Common myeloid progenitor, CD34-positive (primary cell): ENCODE measurements around the gene HMCN2. TPM values are rescaled to one million over a fixed set of nuclear protein-coding genes. Genes with fewer than 3 reads are reported as not detected.

Experiments used
- CTCF ChIA-PET: fragments of 350-600 bp; sonication (Branson Sonifier 250); formaldehyde crosslinking; loops from one replicate; lab custom pipeline; 2021; ENCODE audit warnings: antibody characterized with exemption; lab: Charles Lee
- POLR2A ChIA-PET: fragments of 350-600 bp; sonication (Branson Sonifier 250); formaldehyde crosslinking; loops from one replicate; lab custom pipeline; 2021; ENCODE audit warnings: antibody characterized with exemption; lab: Charles Lee
- DNase-seq, 3 donors: peaks; one replicate each; pipeline versions ENCODE4 v3.0.0 to v3.0.0-alpha.2; 2013
- H3K27ac ChIP-seq, 2 experiments: 1 replicate in 1 of 2; 2 replicates in 1 of 2; pipeline ENCODE4 v1.7.0; 2013; ENCODE audit warnings: inconsistent platforms in 2 of 2, low read length in 2 of 2, mild to moderate bottlenecking in 2 of 2, low read depth in 1 of 2, moderate library complexity in 1 of 2; ENCODE audit not compliant: severe bottlenecking in 2 of 2, insufficient read depth in 1 of 2, poor library complexity in 1 of 2
- H3K27me3 ChIP-seq, 5 experiments: replicated peaks in 2 of 5; 1 replicate in 3 of 5; 2 replicates in 2 of 5; pipeline versions ENCODE4 v1.6.1 to v1.7.0; 2013; ENCODE audit warnings: low read length in 4 of 5, mild to moderate bottlenecking in 2 of 5, moderate library complexity in 2 of 5, inconsistent platforms in 1 of 5; ENCODE audit not compliant: insufficient read depth in 5 of 5, control insufficient read depth in 4 of 5
- H3K36me3 ChIP-seq, 4 experiments: 1 replicate in 2 of 4; 2 replicates in 2 of 4; pipeline versions ENCODE4 v1.6.1 to v1.7.0; 2013; ENCODE audit warnings: low read length in 3 of 4, control low read depth in 1 of 4, mild to moderate bottlenecking in 1 of 4; ENCODE audit not compliant: control insufficient read depth in 4 of 4, insufficient read depth in 4 of 4
- H3K4me1 ChIP-seq, 4 experiments: 1 replicate in 3 of 4; 2 replicates in 1 of 4; pipeline versions ENCODE4 v1.6.1 to v1.7.1; 2013; ENCODE audit warnings: low read length in 3 of 4, mild to moderate bottlenecking in 3 of 4, control low read depth in 1 of 4, inconsistent platforms in 1 of 4, moderate library complexity in 1 of 4; ENCODE audit not compliant: control insufficient read depth in 4 of 4, insufficient read depth in 4 of 4; ENCODE audit errors: control extremely low read depth in 1 of 4
- H3K4me3 ChIP-seq, 7 experiments: 1 replicate in 4 of 7; 2 replicates in 3 of 7; pipeline versions ENCODE4 v1.5.1 to v1.7.0; 2013; ENCODE audit warnings: mild to moderate bottlenecking in 7 of 7, low read length in 6 of 7, moderate library complexity in 6 of 7, inconsistent platforms in 2 of 7, low read depth in 2 of 7, control low read depth in 1 of 7; ENCODE audit not compliant: insufficient read depth in 4 of 7, control insufficient read depth in 1 of 7; ENCODE audit errors: extremely low read depth in 1 of 7
- H3K9me3 ChIP-seq, 5 experiments: 1 replicate in 4 of 5; 2 replicates in 1 of 5; pipeline versions ENCODE4 v1.6.1 to v1.7.1; 2013; ENCODE audit warnings: low read length in 4 of 5, mild to moderate bottlenecking in 2 of 5, inconsistent platforms in 1 of 5, low read depth in 1 of 5, moderate library complexity in 1 of 5; ENCODE audit not compliant: control insufficient read depth in 4 of 5, insufficient read depth in 2 of 5; ENCODE audit errors: control extremely low read depth in 1 of 5
- WGBS: methylation state at CpG from one replicate; pipeline ENCODE4 v1.1.5; 2013; ENCODE audit not compliant: insufficient coverage; 5-methylcytosine and 5-hydroxymethylcytosine counted together
- polyA plus RNA-seq: library from polyadenylated mRNA; unstranded; fragments of 120-200 nt; gene quantifications from one replicate; pipeline ENCODE4 v1.2.1, GENCODE V29; 2013

Gene HMCN2
- not detected for polyA plus RNA-seq

- no peaks in the 10 kb centered on the region for H3K9me3 ChIP-seq
- peak in 2 of 3 donors; percentile 35 to 41 for DNase-seq
- peak within 1 kb of the TSS in 3 of 7 experiments; percentile 1 to 26 (median 19) for H3K4me3 ChIP-seq
- ChIA-PET POLR2A (no interaction called here), CTCF (no interaction called here)
- no peaks in the 10 kb centered on the region for H3K36me3 ChIP-seq
- no peak within 1 kb of the TSS for H3K27ac ChIP-seq
- under 1% methylated on average over 73 of the region's 89 CpGs for WGBS
- H3K4me1 ChIP-seq: peaks cover 0 to 9% (median 4%) of the 10 kb centered on the region in 4 experiments
- peaks cover 3 to 93% (median 52%) of the 10 kb centered on the region in 5 experiments for H3K27me3 ChIP-seq
Observed at GRCh38 chr9:130265431-130266235, at the start of gene HMCN2. Gene HMCN2 (plus strand): TSS chr9:130265760. CDS start chr9:130265879, 119 bp downstream.

DNA sequence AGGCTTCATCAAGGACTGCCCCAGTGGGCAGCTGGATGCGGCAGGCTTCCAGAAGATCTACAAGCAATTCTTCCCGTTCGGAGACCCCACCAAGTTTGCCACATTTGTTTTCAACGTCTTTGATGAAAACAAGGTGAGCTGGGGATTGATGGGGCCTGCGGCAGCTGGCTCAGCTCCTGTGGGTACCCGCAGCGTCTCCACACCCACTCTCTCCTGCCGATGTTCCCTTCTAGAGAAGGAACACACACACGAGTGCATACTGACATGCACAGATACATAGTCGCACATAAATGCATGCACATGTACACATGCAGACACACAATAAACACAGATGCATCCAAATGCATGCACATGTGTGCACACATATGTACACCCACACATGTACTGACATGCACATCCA is 47.7 kb upstream of the HMCN2 start:
- Histone ChIP-seq H3K27me3 (no peaks in the 10 kb centered on the region), H3K4me1 (peaks cover 0 to 18% (median 2%) of the 10 kb centered on the region in 4 experiments), H3K9me3 (no peaks in the 10 kb centered on the region), H3K27ac (no peak overlapping the region), H3K4me3 (no peak overlapping the region), H3K36me3 (no peaks in the 10 kb centered on the region)
- no peak for DNase-seq
- CTCF ChIA-PET: interaction anchor here (1.5 kb wide), 1 partner anchor 11 kb away, joined by 5 read pairs; no protein-coding TSS in a partner anchor
- WGBS: 92% methylated on average over 9 of the region's 10 CpGs
- POLR2A ChIA-PET: no interaction called here

GRCh38 chr9:130219661-130220096 is 45.9 kb upstream of the HMCN2 start:
- WGBS: 96% methylated on average over 12 of the region's 16 CpGs
- Histone ChIP-seq H3K4me3 (no peak overlapping the region), H3K27ac (no peak overlapping the region), H3K27me3 (no peaks in the 10 kb centered on the region), H3K4me1 (peaks cover 0 to 15% (median 2%) of the 10 kb centered on the region in 4 experiments), H3K9me3 (no peaks in the 10 kb centered on the region), H3K36me3 (no peaks in the 10 kb centered on the region)
- DNase-seq: no peak
- ChIA-PET POLR2A (no interaction called here), CTCF (interaction anchor here (1.1 kb wide), 1 partner anchor 8 kb away, joined by 3 read pairs; no protein-coding TSS in a partner anchor)

DNA sequence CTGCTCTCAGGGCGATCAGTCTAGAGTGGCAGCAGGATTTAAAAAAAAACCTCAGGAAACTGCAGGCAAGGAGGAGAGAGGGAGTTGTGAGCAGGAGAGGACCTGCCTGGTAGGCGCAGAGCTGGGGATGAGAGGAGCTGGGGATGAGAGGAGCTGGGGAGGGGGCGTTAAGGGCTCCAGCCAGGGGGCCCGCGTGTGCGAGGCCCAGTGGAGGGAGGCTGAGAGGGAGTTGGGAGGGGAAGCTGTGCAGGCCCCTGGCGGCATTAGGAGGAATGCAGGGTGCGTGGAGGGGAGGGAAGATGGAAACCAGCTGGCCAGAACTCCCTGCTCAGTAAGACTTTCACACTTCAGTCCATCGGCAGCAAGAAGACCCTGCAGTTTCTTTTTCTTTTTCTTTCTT is 45.2 kb upstream of the HMCN2 start:
- no peaks in the 10 kb centered on the region for H3K9me3 ChIP-seq
- H3K36me3 ChIP-seq: no peaks in the 10 kb centered on the region
- no peak overlapping the region for H3K4me3 ChIP-seq
- DNase-seq: no peak
- POLR2A ChIA-PET: no interaction called here
- CTCF ChIA-PET: interaction anchor here (1.1 kb wide), 1 partner anchor 9 kb away, joined by 3 read pairs; no protein-coding TSS in a partner anchor
- WGBS: 60% methylated on average over 4 of the region's 9 CpGs
- peaks cover 0 to 9% (median 2%) of the 10 kb centered on the region in 4 experiments for H3K4me1 ChIP-seq
- H3K27me3 ChIP-seq: no peaks in the 10 kb centered on the region
- H3K27ac ChIP-seq: no peak overlapping the region

- H3K27me3 ChIP-seq: no peaks in the 10 kb centered on the region
- no peak overlapping the region for H3K27ac ChIP-seq
- CTCF ChIA-PET: interaction anchor here (1.2 kb wide), 1 partner anchor 10 kb away, joined by 3 read pairs; no protein-coding TSS in a partner anchor
- H3K36me3 ChIP-seq: no peaks in the 10 kb centered on the region
- peaks cover 0 to 8% (median 3%) of the 10 kb centered on the region in 5 experiments for H3K9me3 ChIP-seq
- no peak overlapping the region for H3K4me3 ChIP-seq
- DNase-seq: no peak
- H3K4me1 ChIP-seq: no peaks in the 10 kb centered on the region
- WGBS: 100% methylated on average over 4 of the region's 9 CpGs
- POLR2A ChIA-PET: interaction anchor here (0.5 kb wide), 1 partner anchor 96 kb away, joined by 5 read pairs; no protein-coding TSS in a partner anchor
Observed at GRCh38 chr9:130222833-130223232, 42.7 kb upstream of the HMCN2 start.

- H3K27me3 ChIP-seq: no peaks in the 10 kb centered on the region
- WGBS: 94% methylated on average over 11 of the region's 11 CpGs
- no peaks in the 10 kb centered on the region for H3K36me3 ChIP-seq
- no peaks in the 10 kb centered on the region for H3K4me1 ChIP-seq
- no peak for DNase-seq
- no peak overlapping the region for H3K27ac ChIP-seq
- no peak overlapping the region for H3K4me3 ChIP-seq
- ChIA-PET POLR2A (no interaction called here), CTCF (interaction anchor here (1.2 kb wide), 1 partner anchor 118 kb away, joined by 3 read pairs; no protein-coding TSS in a partner anchor)
- H3K9me3 ChIP-seq: peaks cover 0 to 14% (median 6%) of the 10 kb centered on the region in 5 experiments
Observed at GRCh38 chr9:130225071-130225470, 40.5 kb upstream of the HMCN2 start.

DNA sequence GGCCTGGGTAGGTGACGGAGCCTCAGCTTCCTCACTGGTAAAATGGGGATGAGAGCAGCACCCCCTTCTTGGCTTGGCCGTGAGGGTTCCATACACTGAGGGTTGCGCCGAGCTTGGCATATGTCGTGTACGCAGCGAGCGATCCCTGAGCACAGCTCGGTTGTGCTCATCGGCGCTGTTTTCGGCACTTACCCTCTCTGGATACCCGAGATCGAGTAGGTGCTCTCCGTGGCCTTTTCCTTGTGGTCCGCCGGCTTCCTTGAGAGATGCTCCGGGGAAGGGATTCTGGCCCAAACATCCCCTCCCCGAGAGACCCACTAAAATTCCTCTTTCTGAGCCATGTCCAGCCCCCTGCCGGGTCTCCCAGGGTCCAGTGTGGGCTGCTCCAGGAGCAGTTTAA is 40.0 kb upstream of the HMCN2 start:
- no peak for DNase-seq
- CTCF ChIA-PET: interaction anchor here (1.2 to 1.3 kb wide), 2 partner anchors 16 to 118 kb away, joined by 3 read pairs; no protein-coding TSS in a partner anchor
- Histone ChIP-seq H3K4me3 (no peak overlapping the region), H3K27me3 (no peaks in the 10 kb centered on the region), H3K9me3 (peaks cover 0 to 14% (median 6%) of the 10 kb centered on the region in 5 experiments), H3K4me1 (no peaks in the 10 kb centered on the region), H3K27ac (no peak overlapping the region), H3K36me3 (no peaks in the 10 kb centered on the region)
- WGBS: 96% methylated on average over 20 of the region's 20 CpGs
- POLR2A ChIA-PET: no interaction called here
